GM23338 (cell line): ENCODE data around the gene DBH.

Experiments used
- CTCF ChIP-seq, 2 experiments: fragments of 200-600 bp in 1 of 2; sonication (generic) in 1 of 2; conservative IDR thresholded peaks; 2 replicates each; pipeline versions ENCODE4 v1.5.1 to v1.6.1; 2016 to 2017; ENCODE audit warnings: antibody characterized with exemption in 2 of 2, low read depth in 2 of 2, mild to moderate bottlenecking in 2 of 2, moderate library complexity in 1 of 2
- EZH2 ChIP-seq: fragments of 200-600 bp; sonication (generic); IDR thresholded peaks from one replicate; pipeline ENCODE4 v1.8.0; 2017; ENCODE audit warnings: antibody characterized with exemption, mild to moderate bottlenecking, low read depth; ENCODE audit not compliant: unreplicated experiment
- EZH2phosphoT487 ChIP-seq: fragments of 200-600 bp; sonication (generic); IDR thresholded peaks from one replicate; pipeline ENCODE4 v1.8.1; 2018; ENCODE audit warnings: antibody characterized with exemption; ENCODE audit not compliant: unreplicated experiment

GRCh38 chr9:133615606-133616188 is 20.5 kb upstream of the DBH start:
- TF ChIP-seq CTCF (conservative IDR thresholded peaks at IDR 0.05; ENCODE audit: low read depth in 2 of 2) = no peak
- no peak for TF ChIP-seq EZH2
- TF ChIP-seq EZH2phosphoT487 = no peak
